HepG2 (cell line): ENCODE data around the gene CDCA5. TPM values are rescaled to one million over a fixed set of nuclear protein-coding genes. Genes with fewer than 3 reads are reported as not detected.

Experiments
- BHLHE40 ChIP-seq: IDR thresholded peaks from 2 replicates; pipeline ENCODE4 v1.6.1; 2011; ENCODE audit warnings: low read length, improper control_type of control experiment
- ETV5 ChIP-seq: IDR thresholded peaks from 2 replicates; pipeline ENCODE4 v1.6.1; 2018; ENCODE audit warnings: missing biosample characterization, missing genetic modification reagents, inconsistent platforms, borderline replicate concordance
- GTF3A ChIP-seq: sonication (generic); formaldehyde crosslinking; conservative IDR thresholded peaks from 2 replicates; pipeline ENCODE4 v1.4.0; 2020; ENCODE audit warnings: mild to moderate bottlenecking, missing genetic modification reagents
- HDAC1 ChIP-seq: sonication (generic); formaldehyde crosslinking; IDR thresholded peaks from 2 replicates; pipeline ENCODE4 v1.5.1; 2020; ENCODE audit warnings: mild to moderate bottlenecking, missing genetic modification reagents
- HIC2 ChIP-seq: sonication (generic); formaldehyde crosslinking; IDR thresholded peaks from 2 replicates; pipeline ENCODE4 v1.9.0; 2022; ENCODE audit warnings: low read depth, missing genetic modification reagents
- NONO ChIP-seq, 2 experiments: fragments of 450-650 bp in 1 of 2; sonication (generic) in 1 of 2; formaldehyde crosslinking in 1 of 2; IDR thresholded peaks in 1 of 2; conservative IDR thresholded peaks in 1 of 2; 2 replicates each; pipeline versions ENCODE4 v1.6.1 to v1.8.0; 2017 to 2022; ENCODE audit warnings: mild to moderate bottlenecking in 1 of 2, missing genetic modification reagents in 1 of 2, moderate library complexity in 1 of 2
- PITX1 ChIP-seq: sonication (generic); formaldehyde crosslinking; IDR thresholded peaks from 2 replicates; pipeline ENCODE4 v1.5.1; 2020; ENCODE audit warnings: mild to moderate bottlenecking, missing genetic modification reagents
- POLR2AphosphoS5 ChIP-seq: IDR thresholded peaks from 2 replicates; pipeline ENCODE4 v1.6.1; 2012; ENCODE audit warnings: low read depth, low read length
- TBX3 ChIP-seq: fragments of 450-650 bp; IDR thresholded peaks from 2 replicates; pipeline ENCODE4 v1.6.1; 2017; ENCODE audit warnings: antibody characterized with exemption, mild to moderate bottlenecking, inconsistent platforms, borderline replicate concordance
- YEATS2 ChIP-seq: sonication (generic); formaldehyde crosslinking; IDR thresholded peaks from 2 replicates; pipeline ENCODE4 v1.4.0; 2020; ENCODE audit warnings: missing genetic modification reagents, borderline replicate concordance
- ZNF180 ChIP-seq: sonication (generic); formaldehyde crosslinking; IDR thresholded peaks from 2 replicates; pipeline ENCODE4 v1.4.0; 2020; ENCODE audit warnings: low read depth, missing genetic modification reagents, borderline replicate concordance
- ZNF230 ChIP-seq: sonication (generic); formaldehyde crosslinking; IDR thresholded peaks from 2 replicates; pipeline ENCODE4 v1.4.0; 2020; ENCODE audit warnings: mild to moderate bottlenecking, missing genetic modification reagents
- ZNF331 ChIP-seq: sonication (generic); formaldehyde crosslinking; IDR thresholded peaks from 2 replicates; pipeline ENCODE4 v1.4.0; 2020; ENCODE audit warnings: missing genetic modification reagents
- ZNF333 ChIP-seq: sonication (generic); formaldehyde crosslinking; IDR thresholded peaks from 2 replicates; pipeline ENCODE4 v1.4.0; 2020; ENCODE audit warnings: mild to moderate bottlenecking, missing genetic modification reagents, borderline replicate concordance
- ZNF337 ChIP-seq: sonication (generic); formaldehyde crosslinking; IDR thresholded peaks from 2 replicates; pipeline ENCODE4 v1.5.1; 2020; ENCODE audit warnings: missing genetic modification reagents, low read depth, mild to moderate bottlenecking, borderline replicate concordance
- ZNF501 ChIP-seq: sonication (generic); formaldehyde crosslinking; IDR thresholded peaks from 2 replicates; pipeline ENCODE4 v1.5.1; 2020; ENCODE audit warnings: mild to moderate bottlenecking, moderate library complexity, missing genetic modification reagents
- ZNF616 ChIP-seq: sonication (generic); formaldehyde crosslinking; IDR thresholded peaks from 2 replicates; pipeline ENCODE4 v1.5.0; 2020; ENCODE audit warnings: low read depth, mild to moderate bottlenecking, missing genetic modification reagents
- ZNF709 ChIP-seq: sonication (generic); formaldehyde crosslinking; IDR thresholded peaks from 2 replicates; pipeline ENCODE4 v1.5.0; 2020; ENCODE audit warnings: mild to moderate bottlenecking, missing genetic modification reagents
- ZXDC ChIP-seq: sonication (generic); formaldehyde crosslinking; IDR thresholded peaks from 2 replicates; pipeline ENCODE4 v1.5.0; 2020; ENCODE audit warnings: mild to moderate bottlenecking, missing genetic modification reagents
- polyA plus RNA-seq, 8 experiments: library from polyadenylated mRNA; depleted of rRNA in 3 of 8; stranded (reverse) in 7 of 8; unstranded in 1 of 8; fragments of >200 nt; fragmentation: Illumina TruSeq in 4 of 8; extraction: Trizol in 4 of 8; gene quantifications; 2 replicates each; pipeline versions ENCODE4 v1.2.1 to v1.2.3, GENCODE V29; 2011 to 2016; ENCODE audit warnings: low read depth in 4 of 8, missing spikeins in 1 of 8, mixed read lengths in 1 of 8; ENCODE audit not compliant: insufficient read depth in 1 of 8
- total RNA-seq, 5 experiments: library from RNA; depleted of rRNA; stranded (reverse); fragments of >200 nt; fragmentation: Illumina TruSeq; extraction: Trizol; gene quantifications; 2 replicates each; pipeline ENCODE4 v1.2.3, GENCODE V29; 2016; ENCODE audit warnings: low read depth in 1 of 5
- TF ChIP-seq, protein P1 (sequence below): sonication (generic); formaldehyde crosslinking; IDR thresholded peaks from 2 replicates; pipeline ENCODE4 v1.4.0; 2020; ENCODE audit warnings: missing genetic modification reagents, borderline replicate concordance
- TF ChIP-seq, protein P2 (sequence below): sonication (generic); formaldehyde crosslinking; IDR thresholded peaks from 2 replicates; pipeline ENCODE4 v1.8.0; 2022; ENCODE audit warnings: missing genetic modification reagents, mild to moderate bottlenecking, inconsistent platforms, borderline replicate concordance

The CDCA5 gene
- total and polyA plus RNA-seq, 2 of the 13 experiments (the other 11 are each of a cell fraction or from before 2014, with no cell fraction given): 13.5 to 50.6 TPM

DNA sequence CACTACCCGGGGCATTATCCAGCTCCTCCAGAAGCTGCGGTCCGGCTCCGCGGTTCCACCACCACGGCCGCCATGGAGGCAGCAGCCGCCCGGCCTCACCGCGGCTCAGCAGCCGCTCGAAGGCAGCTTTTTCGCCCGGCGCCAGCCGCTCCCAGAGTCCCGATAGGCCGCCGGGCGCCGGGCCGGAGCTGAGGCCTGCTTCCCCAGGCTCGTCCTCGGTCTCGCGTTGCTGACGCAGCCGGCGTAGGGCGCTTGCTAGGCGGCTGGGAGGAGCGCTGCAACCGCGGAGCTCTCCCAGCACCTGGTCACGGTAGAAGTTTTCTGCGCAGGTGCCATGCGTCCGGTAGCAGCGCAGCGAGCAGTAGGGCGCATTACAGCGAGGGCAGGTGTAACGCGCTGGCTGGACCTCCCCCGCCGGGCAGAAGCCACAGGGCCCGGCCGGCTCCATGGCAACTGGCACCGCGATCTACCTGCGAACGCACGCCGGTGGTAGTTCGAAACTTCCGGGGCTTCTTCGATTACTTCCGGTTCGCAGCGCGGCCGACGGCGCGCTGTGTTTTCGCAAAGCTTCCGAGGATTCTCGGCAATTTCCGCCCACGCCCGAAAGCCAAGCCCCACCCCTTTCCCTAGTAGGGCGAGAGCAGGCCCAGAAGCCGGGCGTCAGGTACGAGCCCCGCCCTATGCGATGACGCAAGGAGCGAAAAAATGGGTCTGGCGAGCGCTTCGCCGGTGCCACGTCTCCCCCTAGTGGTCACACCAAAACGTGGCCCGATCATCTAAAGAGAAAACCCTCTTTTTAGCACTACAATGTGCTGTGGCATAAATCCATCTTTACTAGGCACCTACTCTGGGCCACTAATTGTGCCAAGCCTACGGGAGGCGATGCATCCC lies 33.6 kb upstream of the CDCA5 start, which contains the start of gene ZNHIT2 (continued):
- TF ChIP-seq ETV5 (CRISPR knock-in tag) (peak; percentile 37; the same call in 1 of the 2 replicates), GTF3A (CRISPR knock-in tag) (0 out of 2 replicates have a peak, but pooled peaks have one; percentile 43), HIC2 (CRISPR knock-in tag) (no peak), ZNF709 (peak; percentile 84; the same call in 1 of the 2 replicates), ZNF331 (CRISPR knock-in tag) (no peak; the same call in 1 of the 2 replicates), HDAC1 (CRISPR knock-in tag) (peak; percentile 91), ZNF616 (CRISPR knock-in tag) (peak; percentile 81; the same call in 1 of the 2 replicates), ZXDC (CRISPR knock-in tag) (peak; percentile 94), ZNF180 (CRISPR knock-in tag) (no peak), YEATS2 (CRISPR knock-in tag) (peak; percentile 95), POLR2AphosphoS5 (peak; percentile 79), BHLHE40 (peak; percentile 55; the same call in 1 of the 2 replicates), PITX1 (CRISPR knock-in tag) (peak; percentile 21; the same call in 1 of the 2 replicates), TBX3 (peak; percentile 44; the same call in 1 of the 2 replicates), ZNF501 (peak; percentile 58; the same call in 1 of the 2 replicates), ZNF337 (CRISPR knock-in tag) (no peak), ZNF333 (CRISPR knock-in tag) (no peak), ZNF230 (CRISPR knock-in tag) (peak; percentile 58; the same call in 1 of the 2 replicates), NONO (IDR thresholded peaks at IDR 0.05) (no peak), NONO (CRISPR knock-in tag; conservative IDR thresholded peaks at IDR 0.05) (peak; percentile 86; the same call in 1 of the 2 replicates)
- TF ChIP-seq, protein P1, sequence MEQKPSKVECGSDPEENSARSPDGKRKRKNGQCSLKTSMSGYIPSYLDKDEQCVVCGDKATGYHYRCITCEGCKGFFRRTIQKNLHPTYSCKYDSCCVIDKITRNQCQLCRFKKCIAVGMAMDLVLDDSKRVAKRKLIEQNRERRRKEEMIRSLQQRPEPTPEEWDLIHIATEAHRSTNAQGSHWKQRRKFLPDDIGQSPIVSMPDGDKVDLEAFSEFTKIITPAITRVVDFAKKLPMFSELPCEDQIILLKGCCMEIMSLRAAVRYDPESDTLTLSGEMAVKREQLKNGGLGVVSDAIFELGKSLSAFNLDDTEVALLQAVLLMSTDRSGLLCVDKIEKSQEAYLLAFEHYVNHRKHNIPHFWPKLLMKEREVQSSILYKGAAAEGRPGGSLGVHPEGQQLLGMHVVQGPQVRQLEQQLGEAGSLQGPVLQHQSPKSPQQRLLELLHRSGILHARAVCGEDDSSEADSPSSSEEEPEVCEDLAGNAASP (CRISPR knock-in tag): peak; percentile 26; the same call in 1 of the 2 replicates
- TF ChIP-seq, protein P2, sequence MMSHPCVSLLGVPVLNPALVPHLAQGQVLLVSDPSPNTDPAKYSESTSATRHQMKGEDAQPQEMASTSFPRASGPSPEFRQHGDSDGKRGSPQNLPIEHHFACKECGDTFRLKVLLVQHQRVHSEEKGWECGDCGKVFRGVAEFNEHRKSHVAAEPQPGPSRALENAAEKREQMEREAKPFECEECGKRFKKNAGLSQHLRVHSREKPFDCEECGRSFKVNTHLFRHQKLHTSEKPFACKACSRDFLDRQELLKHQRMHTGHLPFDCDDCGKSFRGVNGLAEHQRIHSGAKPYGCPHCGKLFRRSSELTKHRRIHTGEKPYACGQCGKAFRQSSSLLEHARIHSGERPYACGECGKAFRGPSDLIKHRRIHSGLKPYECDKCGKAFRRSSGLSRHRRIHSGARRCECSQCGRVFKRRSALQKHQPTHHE (CRISPR knock-in tag): no peak; the same call in 1 of the 2 replicates
